ENCODE measurements around the gene DOLPP1.

DNA sequence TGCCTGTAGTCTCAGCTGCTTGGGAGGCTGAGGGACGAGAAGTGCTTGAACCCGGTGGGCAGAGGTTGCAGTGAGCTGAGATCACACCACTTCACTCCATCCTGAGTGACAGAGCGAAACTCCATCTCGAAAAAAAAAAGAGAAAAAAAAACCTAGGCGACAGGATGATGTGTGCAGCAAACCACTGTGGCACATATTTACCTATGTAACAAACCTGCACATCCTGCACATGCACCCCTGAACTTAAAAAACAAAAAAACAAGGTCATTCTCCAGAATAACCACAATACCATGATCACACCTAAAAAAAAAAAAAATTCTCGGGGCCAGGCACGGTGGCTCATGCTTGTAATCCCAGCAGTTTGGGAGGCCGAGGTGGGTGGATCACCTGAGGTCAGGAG is 7.5 kb upstream of the DOLPP1 start:
- TF ChIP-seq EZH2 (IDR thresholded peaks at IDR 0.05; ENCODE audit: insufficient read depth, poor library complexity, severe bottlenecking) (no peak), EZH2phosphoT487 (IDR thresholded peaks at IDR 0.05; ENCODE audit: insufficient read depth, low read depth) (no peak)

Data from GM23248 (cell line).